ENCODE results near the gene RNF133. TPM values are rescaled to one million over a fixed set of nuclear protein-coding genes. Genes with fewer than 3 reads are reported as not detected.

RNF133 gene
- total RNA-seq, 4 donors from 2014 or later, result 0.16 TPM; not detected in 3

- WGBS, 2 donors, result 77 to 84% methylated on average over 1 of the region's 1 CpG
- DNase-seq (ENCODE audit: low spot score in 2 of 2), result no peak
- TF ChIP-seq POLR2A (IDR thresholded peaks at IDR 0.05), result no peak
- TF ChIP-seq, protein P1, sequence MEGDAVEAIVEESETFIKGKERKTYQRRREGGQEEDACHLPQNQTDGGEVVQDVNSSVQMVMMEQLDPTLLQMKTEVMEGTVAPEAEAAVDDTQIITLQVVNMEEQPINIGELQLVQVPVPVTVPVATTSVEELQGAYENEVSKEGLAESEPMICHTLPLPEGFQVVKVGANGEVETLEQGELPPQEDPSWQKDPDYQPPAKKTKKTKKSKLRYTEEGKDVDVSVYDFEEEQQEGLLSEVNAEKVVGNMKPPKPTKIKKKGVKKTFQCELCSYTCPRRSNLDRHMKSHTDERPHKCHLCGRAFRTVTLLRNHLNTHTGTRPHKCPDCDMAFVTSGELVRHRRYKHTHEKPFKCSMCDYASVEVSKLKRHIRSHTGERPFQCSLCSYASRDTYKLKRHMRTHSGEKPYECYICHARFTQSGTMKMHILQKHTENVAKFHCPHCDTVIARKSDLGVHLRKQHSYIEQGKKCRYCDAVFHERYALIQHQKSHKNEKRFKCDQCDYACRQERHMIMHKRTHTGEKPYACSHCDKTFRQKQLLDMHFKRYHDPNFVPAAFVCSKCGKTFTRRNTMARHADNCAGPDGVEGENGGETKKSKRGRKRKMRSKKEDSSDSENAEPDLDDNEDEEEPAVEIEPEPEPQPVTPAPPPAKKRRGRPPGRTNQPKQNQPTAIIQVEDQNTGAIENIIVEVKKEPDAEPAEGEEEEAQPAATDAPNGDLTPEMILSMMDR (IDR thresholded peaks at IDR 0.05), result no peak
- intact Hi-C loops (cut with DNase I; ENCODE audit: low total_unique reads), result no loop called here
- no peak overlapping the region for H3K4me3 ChIP-seq (ENCODE audit: low read depth, poor library complexity, severe bottlenecking)
These were observed 21.8 kb downstream of the RNF133 start for GRCh38 chr7:122677149-122677548.

GRCh38 chr7:122676466-122676865 is 22.5 kb downstream of the RNF133 start:
- 77 to 88% methylated on average over 2 of the region's 2 CpGs for WGBS, 2 donors
- TF ChIP-seq, protein P1 (IDR thresholded peaks at IDR 0.05), result no peak
- TF ChIP-seq POLR2A (IDR thresholded peaks at IDR 0.05), result no peak
- H3K4me3 ChIP-seq (ENCODE audit: low read depth, poor library complexity, severe bottlenecking), result no peak overlapping the region
- intact Hi-C loops (cut with DNase I; ENCODE audit: low total_unique reads), result no loop called here
- no peak for DNase-seq (ENCODE audit: low spot score in 2 of 2)

DNA sequence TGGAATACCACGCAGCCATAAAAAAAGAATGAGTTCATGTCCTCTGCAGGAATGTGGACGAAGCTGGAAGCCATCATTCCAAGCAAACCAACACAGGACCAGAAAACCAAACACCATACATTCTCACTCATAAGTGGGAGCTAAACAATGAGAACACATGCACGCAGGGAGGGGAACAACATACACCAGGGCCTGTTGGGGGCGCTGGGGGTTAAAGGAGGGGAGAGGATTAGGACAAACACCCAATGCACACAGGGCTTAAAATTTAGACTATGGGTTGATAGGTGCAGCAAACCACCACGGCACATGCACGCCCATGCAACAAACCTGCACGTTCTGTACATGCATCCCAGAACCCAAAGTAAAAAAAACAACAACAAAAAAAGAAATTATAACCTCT is 23.3 kb downstream of the RNF133 start:
- DNase-seq (ENCODE audit: low spot score in 2 of 2), result no peak
- intact Hi-C loops (cut with DNase I; ENCODE audit: low total_unique reads), result no loop called here
- TF ChIP-seq POLR2A (IDR thresholded peaks at IDR 0.05), result no peak
- TF ChIP-seq, protein P1 (IDR thresholded peaks at IDR 0.05), result no peak
- 81 to 87% methylated on average over 7 of the region's 7 CpGs for WGBS, 2 donors
- no peak overlapping the region for H3K4me3 ChIP-seq (ENCODE audit: low read depth, poor library complexity, severe bottlenecking)

GRCh38 chr7:122675011-122675410 is 23.9 kb downstream of the RNF133 start:
- WGBS, 2 donors, result 42 to 47% methylated on average over 7 of the region's 7 CpGs
- TF ChIP-seq POLR2A (IDR thresholded peaks at IDR 0.05), result no peak
- TF ChIP-seq, protein P1 (IDR thresholded peaks at IDR 0.05), result no peak
- no peak for DNase-seq (ENCODE audit: low spot score in 2 of 2)
- intact Hi-C loops (cut with DNase I; ENCODE audit: low total_unique reads), result no loop called here
- no peak overlapping the region for H3K4me3 ChIP-seq (ENCODE audit: low read depth, poor library complexity, severe bottlenecking)

- TF ChIP-seq, protein P1 (IDR thresholded peaks at IDR 0.05), result no peak
- no peak for TF ChIP-seq POLR2A (IDR thresholded peaks at IDR 0.05)
- no peak for DNase-seq (ENCODE audit: low spot score in 2 of 2)
- no peak overlapping the region for H3K4me3 ChIP-seq (ENCODE audit: low read depth, poor library complexity, severe bottlenecking)
- 11 to 17% methylated on average over 4 of the region's 4 CpGs for WGBS, 2 donors
- intact Hi-C loops (cut with DNase I; ENCODE audit: low total_unique reads), result no loop called here
These were observed 24.4 kb downstream of the RNF133 start for GRCh38 chr7:122674502-122674901.

GRCh38 chr7:122673951-122674350 is 25.0 kb downstream of the RNF133 start:
- H3K4me3 ChIP-seq (ENCODE audit: low read depth, poor library complexity, severe bottlenecking), result no peak overlapping the region
- DNase-seq (ENCODE audit: low spot score in 2 of 2), result no peak
- TF ChIP-seq, protein P1 (IDR thresholded peaks at IDR 0.05), result no peak
- TF ChIP-seq POLR2A (IDR thresholded peaks at IDR 0.05), result no peak
- 95 to 97% methylated on average over 15 to 20 of the region's 21 CpGs for WGBS, 2 donors
- intact Hi-C loops (cut with DNase I; ENCODE audit: low total_unique reads), result no loop called here
